SU-DHL-6 (cell line): Measurements from ENCODE around the gene SCARF2.

Source experiments
- H2AFZ ChIP-seq: fragments of 200-600 bp; sonication (generic); 2 replicates; pipeline ENCODE4 v1.6.1; 2014; ENCODE audit warnings: low read depth, mild to moderate bottlenecking, moderate library complexity, mixed read lengths, antibody characterized with exemption, low read length; ENCODE audit not compliant: severe bottlenecking
- H3F3A ChIP-seq: fragments of 200-600 bp; shearing (Covaris generic); 2 replicates; pipeline ENCODE4 v1.6.0; 2016; ENCODE audit warnings: antibody characterized with exemption, mild to moderate bottlenecking; ENCODE audit not compliant: insufficient read depth
- H3K27ac ChIP-seq: fragments of 200-600 bp; sonication (generic); 2 replicates; pipeline ENCODE4 v1.5.1; 2016; ENCODE audit warnings: low read depth, mild to moderate bottlenecking, low read length, moderate library complexity, mixed read lengths
- H3K27me3 ChIP-seq: fragments of 200-600 bp; sonication (generic), shearing (Covaris generic); 2 replicates; pipeline ENCODE4 v1.6.0; 2014; ENCODE audit warnings: mild to moderate bottlenecking, low read length
- H3K36me3 ChIP-seq: fragments of 200-600 bp; sonication (generic); 2 replicates; pipeline ENCODE4 v1.6.1; 2014; ENCODE audit warnings: mild to moderate bottlenecking, low read length, mixed read lengths
- H3K4me2 ChIP-seq: fragments of 300-600, 200-600 bp; shearing (Covaris generic), sonication (generic); 2 replicates; pipeline ENCODE4 v1.6.0; 2014; ENCODE audit warnings: low read length, low read depth, mild to moderate bottlenecking; ENCODE audit not compliant: poor library complexity, severe bottlenecking
- H3K4me3 ChIP-seq: fragments of 200-600 bp; sonication (generic); 2 replicates; pipeline ENCODE4 v1.5.1; 2014; ENCODE audit warnings: antibody characterized with exemption, low read length, mild to moderate bottlenecking, mixed read lengths; ENCODE audit not compliant: insufficient read depth, poor library complexity, severe bottlenecking
- H3K79me2 ChIP-seq: fragments of 200-600 bp; sonication (generic); 2 replicates; pipeline ENCODE4 v1.6.1; 2014; ENCODE audit warnings: mild to moderate bottlenecking, low read length, moderate library complexity; ENCODE audit not compliant: insufficient read depth
- H3K9ac ChIP-seq: fragments of 200-600 bp; sonication (generic); 2 replicates; pipeline ENCODE4 v1.7.0; 2014; ENCODE audit warnings: mild to moderate bottlenecking, low read length
- H3K9me2 ChIP-seq: fragments of 200-600 bp; sonication (generic); replicated peaks from 2 replicates; pipeline ENCODE4 v1.6.1; 2014; ENCODE audit warnings: low read length; ENCODE audit not compliant: insufficient read depth
- H3K9me3 ChIP-seq: fragments of 200-600 bp; sonication (generic); 2 replicates; pipeline ENCODE4 v1.6.1; 2014; ENCODE audit warnings: low read length, mixed read lengths; ENCODE audit not compliant: insufficient read depth
- H4K20me1 ChIP-seq: fragments of 200-600 bp; sonication (generic); 2 replicates; pipeline ENCODE4 v1.6.1; 2014; ENCODE audit warnings: low read depth, mild to moderate bottlenecking, antibody characterized with exemption, low read length, moderate library complexity, mixed read lengths
- CTCF ChIP-seq: fragments of 200-600 bp; sonication (generic); IDR thresholded peaks from one replicate; pipeline ENCODE4 v1.5.1; 2017; ENCODE audit warnings: antibody characterized with exemption, mild to moderate bottlenecking, low read length, moderate library complexity; ENCODE audit not compliant: insufficient read depth, poor library complexity, severe bottlenecking
- EZH2phosphoT487 ChIP-seq: fragments of 200-600 bp; sonication (generic), shearing (Covaris generic); conservative IDR thresholded peaks from 2 replicates; pipeline ENCODE4 v1.6.1; 2018; ENCODE audit warnings: mild to moderate bottlenecking, antibody characterized with exemption, low read length, moderate library complexity, mixed read lengths

The SCARF2 gene

GRCh38 chr22:20437613-20438426, at the start of gene SCARF2:
SCARF2 (minus strand) TSS chr22:20437825; CDS start chr22:20437754, 71 bp downstream.
- H3K27ac ChIP-seq, result no peak within 1 kb of the TSS
- H3K4me2 ChIP-seq, result no peak within 1 kb of the TSS
- H3K9me3 ChIP-seq, result no peaks in the 10 kb centered on the region

GRCh38 chr22:20486229-20486628, 48.6 kb upstream of the SCARF2 start:
- Histone ChIP-seq H2AFZ (no peak overlapping the region), H3K4me3 (no peak overlapping the region), H3K27me3 (no peaks in the 10 kb centered on the region), H3K4me2 (no peak overlapping the region), H3K9me3 (no peaks in the 10 kb centered on the region), H3K9me2 (no peaks in the 10 kb centered on the region), H3K9ac (no peak overlapping the region), H3F3A (no peaks in the 10 kb centered on the region), H4K20me1 (no peaks in the 10 kb centered on the region), H3K27ac (no peak overlapping the region), H3K36me3 (no peaks in the 10 kb centered on the region), H3K79me2 (no peaks in the 10 kb centered on the region)
- TF ChIP-seq EZH2phosphoT487, result no peak
- no peak for TF ChIP-seq CTCF

More at GRCh38 chr22:20437613-20438426, at the start of gene SCARF2:
- Histone ChIP-seq H3K4me3 (no peak within 1 kb of the TSS), H3K27me3 (no peaks in the 10 kb centered on the region), H3K79me2 (no peaks in the 10 kb centered on the region), H3K9me2 (no peaks in the 10 kb centered on the region), H3K36me3 (no peaks in the 10 kb centered on the region), H4K20me1 (no peaks in the 10 kb centered on the region), H3F3A (no peaks in the 10 kb centered on the region), H3K9ac (no peak within 1 kb of the TSS), H2AFZ (no peak within 1 kb of the TSS)
- TF ChIP-seq CTCF (no peak), EZH2phosphoT487 (no peak)

GRCh38 chr22:20484948-20485683, 47.5 kb upstream of the SCARF2 start:
- Histone ChIP-seq H3K36me3 (no peaks in the 10 kb centered on the region), H3K79me2 (no peaks in the 10 kb centered on the region)
- no peak for TF ChIP-seq CTCF
- no peak for TF ChIP-seq EZH2phosphoT487

More at GRCh38 chr22:20484948-20485683, 47.5 kb upstream of the SCARF2 start:
- Histone ChIP-seq H3K9ac (no peak overlapping the region), H3K27ac (no peak overlapping the region), H3K9me2 (no peaks in the 10 kb centered on the region), H3F3A (no peaks in the 10 kb centered on the region), H3K4me2 (no peak overlapping the region), H4K20me1 (no peaks in the 10 kb centered on the region), H3K4me3 (no peak overlapping the region), H2AFZ (no peak overlapping the region), H3K9me3 (no peaks in the 10 kb centered on the region), H3K27me3 (no peaks in the 10 kb centered on the region)
